WTC11 (cell line): Measurements from ENCODE around the gene TRAF3IP3. TPM values are rescaled to one million over a fixed set of nuclear protein-coding genes. Genes with fewer than 3 reads are reported as not detected.
A peak's percentile ranks its signal among the peaks of the same experiment; 100 is the strongest.

ENCODE experiments used
- ATAC-seq: fragments of 200-7000 bp; cut with Tn5 transposase; 2 replicates; pipeline ENCODE4 v1.10.0; 2021; ENCODE audit warnings: mild to moderate bottlenecking, moderate library complexity
- Bru-seq: library from RNA; stranded (reverse); fragments of 400-500 nt; gene quantifications from one replicate; lab custom pipeline; 2021; lab: Mats Ljungman, UMichigan
- CTCF ChIA-PET: fragments of 300-600 bp; sonication (Branson Sonifier 250); formaldehyde crosslinking; loops from one replicate; lab custom pipeline; 2021; ENCODE audit warnings: antibody characterized with exemption; lab: Charles Lee
- POLR2A ChIA-PET: fragments of 350-600 bp; sonication (Branson Sonifier 250); formaldehyde crosslinking; loops from one replicate; lab custom pipeline; 2021; ENCODE audit warnings: antibody characterized with exemption; lab: Charles Lee
- DNase-seq: peaks from one replicate; pipeline ENCODE4 v3.0.0; 2021; ENCODE audit warnings: low spot score
- H3K27ac Mint-ChIP-seq: 2 replicates; pipeline ENCODE4 v1.8.0; 2021; ENCODE audit warnings: mixed read lengths
- H3K27me3 Mint-ChIP-seq: 2 replicates; pipeline ENCODE4 v1.8.0; 2021; ENCODE audit warnings: low read depth, mild to moderate bottlenecking, moderate library complexity, mixed read lengths
- H3K36me3 Mint-ChIP-seq: 2 replicates; pipeline ENCODE4 v1.8.0; 2021; ENCODE audit warnings: mixed read lengths
- H3K4me1 Mint-ChIP-seq: 2 replicates; pipeline ENCODE4 v1.8.0; 2022; ENCODE audit warnings: mixed read lengths
- H3K4me3 Mint-ChIP-seq: 2 replicates; pipeline ENCODE4 v1.8.0; 2021; ENCODE audit warnings: mild to moderate bottlenecking, moderate library complexity, mixed read lengths
- H3K9me3 Mint-ChIP-seq: 2 replicates; pipeline ENCODE4 v1.8.0; 2021; ENCODE audit warnings: mixed read lengths
- E2F4 ChIP-seq: sonication (generic); formaldehyde crosslinking; IDR thresholded peaks from 2 replicates; pipeline ENCODE4 v1.8.1; 2022; ENCODE audit warnings: low read depth, mild to moderate bottlenecking, moderate library complexity, missing genetic modification reagents, borderline replicate concordance
- ERG ChIP-seq: fragments of 250-450 bp; sonication (Bioruptor Pico); IDR thresholded peaks from 2 replicates; pipeline ENCODE4 v1.8.0; 2021; ENCODE audit warnings: mild to moderate bottlenecking
- FOXK1 ChIP-seq: sonication (generic); formaldehyde crosslinking; IDR thresholded peaks from 2 replicates; pipeline ENCODE4 v1.8.0; 2022; ENCODE audit warnings: mild to moderate bottlenecking, moderate library complexity, missing genetic modification reagents
- FOXP1 ChIP-seq: sonication (generic); formaldehyde crosslinking; IDR thresholded peaks from 2 replicates; pipeline ENCODE4 v1.8.0; 2022; ENCODE audit warnings: missing genetic modification reagents, mild to moderate bottlenecking, moderate library complexity, borderline replicate concordance
- GABPB1 ChIP-seq: sonication (generic); formaldehyde crosslinking; IDR thresholded peaks from 2 replicates; pipeline ENCODE4 v1.8.1; 2023; ENCODE audit warnings: mild to moderate bottlenecking, missing genetic modification reagents
- IRF1 ChIP-seq: sonication (generic); formaldehyde crosslinking; IDR thresholded peaks from 2 replicates; pipeline ENCODE4 v1.8.0; 2023; ENCODE audit warnings: missing genetic modification reagents
- IRF2 ChIP-seq: sonication (generic); formaldehyde crosslinking; IDR thresholded peaks from 2 replicates; pipeline ENCODE4 v1.8.0; 2022; ENCODE audit warnings: low read depth, missing genetic modification reagents, borderline replicate concordance
- MXD4 ChIP-seq: fragments of 250-450 bp; sonication (Bioruptor Pico); IDR thresholded peaks from 2 replicates; pipeline ENCODE4 v1.8.0; 2021; ENCODE audit warnings: mild to moderate bottlenecking, moderate library complexity, borderline replicate concordance
- NR3C1 ChIP-seq: sonication (generic); formaldehyde crosslinking; conservative IDR thresholded peaks from 2 replicates; pipeline ENCODE4 v1.8.1; 2023; ENCODE audit warnings: low read depth, mild to moderate bottlenecking, missing genetic modification reagents
- OVOL2 ChIP-seq: fragments of 250-450 bp; sonication (Bioruptor Pico); IDR thresholded peaks from 2 replicates; pipeline ENCODE4 v1.9.0; 2021; ENCODE audit warnings: mild to moderate bottlenecking, borderline replicate concordance
- PRRX2 ChIP-seq: fragments of 250-450 bp; sonication (Bioruptor Pico); IDR thresholded peaks from 2 replicates; pipeline ENCODE4 v1.8.0; 2021; ENCODE audit warnings: mild to moderate bottlenecking
- RORB ChIP-seq: fragments of 250-450 bp; sonication (Bioruptor Pico); IDR thresholded peaks from 2 replicates; pipeline ENCODE4 v1.9.0; 2021; ENCODE audit warnings: mild to moderate bottlenecking
- SP1 ChIP-seq: sonication (generic); formaldehyde crosslinking; conservative IDR thresholded peaks from 2 replicates; pipeline ENCODE4 v1.8.1; 2022; ENCODE audit warnings: missing genetic modification reagents
- USF2 ChIP-seq: sonication (generic); formaldehyde crosslinking; IDR thresholded peaks from 2 replicates; pipeline ENCODE4 v1.8.1; 2023; ENCODE audit warnings: mild to moderate bottlenecking, missing genetic modification reagents, moderate library complexity
- ZMAT4 ChIP-seq: fragments of 250-450 bp; sonication (Bioruptor Pico); IDR thresholded peaks from 2 replicates; pipeline ENCODE4 v1.9.0; 2021; ENCODE audit warnings: mild to moderate bottlenecking
- ZNF121 ChIP-seq: sonication (generic); formaldehyde crosslinking; IDR thresholded peaks from 2 replicates; pipeline ENCODE4 v1.8.0; 2023; ENCODE audit warnings: missing genetic modification reagents
- ZNF219 ChIP-seq: sonication (generic); formaldehyde crosslinking; IDR thresholded peaks from 2 replicates; pipeline ENCODE4 v1.8.0; 2023; ENCODE audit warnings: missing genetic modification reagents, mild to moderate bottlenecking, borderline replicate concordance
- ZNF423 ChIP-seq: fragments of 250-450 bp; sonication (Bioruptor Pico); IDR thresholded peaks from 2 replicates; pipeline ENCODE4 v2.1.2; 2022; ENCODE audit warnings: mild to moderate bottlenecking, moderate library complexity
- ZNF512 ChIP-seq: sonication (generic); formaldehyde crosslinking; IDR thresholded peaks from 2 replicates; pipeline ENCODE4 v1.8.1; 2022; ENCODE audit warnings: missing genetic modification reagents, borderline replicate concordance
- long read RNA-seq, 3 experiments: library from RNA in 1 of 3; library from capped mRNA in 1 of 3; library from polyadenylated mRNA in 1 of 3; unstranded in 2 of 3; stranded (forward) in 1 of 3; transcript quantifications; one replicate each; pipeline ENCODE4 v2.0.0, GENCODE V29; 2021
- total RNA-seq: library from RNA; stranded (reverse); gene quantifications from 3 replicates; pipeline ENCODE4 v1.2.3, GENCODE V29; 2021
- TF ChIP-seq, protein P1 (sequence below): sonication (generic); formaldehyde crosslinking; IDR thresholded peaks from 2 replicates; pipeline ENCODE4 v1.8.1; 2023; ENCODE audit warnings: mild to moderate bottlenecking, missing genetic modification reagents, moderate library complexity
- TF ChIP-seq, protein P2 (sequence below): fragments of 250-450 bp; sonication (Bioruptor Pico); IDR thresholded peaks from 2 replicates; pipeline ENCODE4 v2.1.2; 2022; ENCODE audit warnings: mild to moderate bottlenecking, moderate library complexity
- TF ChIP-seq, protein P3 (sequence below): sonication (generic); formaldehyde crosslinking; IDR thresholded peaks from 2 replicates; pipeline ENCODE4 v1.8.1; 2022; ENCODE audit warnings: low read depth, missing genetic modification reagents, borderline replicate concordance

Gene TRAF3IP3
- 0.55 to 0.74 TPM (median 0.71 TPM) in 3 replicates for total RNA-seq
- not detected for Bru-seq, nascent RNA
- long read RNA-seq, experiment 1, result 0 reads
- long read RNA-seq, experiment 2, result 0 reads
- long read RNA-seq, experiment 3, result 0 reads

DNA sequence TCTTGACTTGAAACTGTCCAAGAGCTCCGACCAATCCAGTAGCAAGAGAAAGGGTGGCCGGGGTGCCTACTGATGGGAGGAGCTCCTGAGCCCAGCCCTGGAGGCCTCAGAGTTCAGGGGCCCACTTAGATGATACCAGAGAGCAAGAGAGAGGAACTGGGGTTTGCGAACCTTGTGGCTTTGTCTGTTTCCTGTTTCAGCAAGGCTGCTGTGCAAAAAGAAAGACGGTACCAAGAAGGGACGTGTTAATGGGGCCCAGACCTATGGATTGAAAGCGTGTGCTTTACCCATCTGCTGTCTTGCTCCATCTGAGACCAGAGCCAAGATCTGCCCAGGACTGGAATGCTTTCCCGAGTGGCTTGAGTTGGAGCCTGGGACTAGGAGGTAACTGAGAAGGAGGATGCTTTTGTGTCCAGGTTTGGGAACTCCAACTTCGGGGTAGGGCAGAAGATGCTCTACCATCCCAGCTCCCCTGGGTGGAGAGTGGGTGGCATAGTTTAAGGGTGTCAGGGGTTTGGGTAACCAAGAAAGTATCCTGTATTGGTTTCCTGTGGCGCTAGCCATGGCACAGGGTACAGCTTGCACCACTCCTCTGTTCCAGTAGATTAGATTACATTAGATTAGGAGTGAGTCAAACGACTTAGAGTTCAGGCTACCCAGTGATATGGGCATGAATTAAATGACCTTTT, at the start of gene TRAF3IP3:
TSS of gene TRAF3IP3 (plus strand) at position 128 of the 689 bp plus-strand sequence. CDS start 3,987 bp downstream, outside the sequence.
- no peak within 1 kb of the TSS for H3K4me3 Mint-ChIP-seq
- H3K36me3 Mint-ChIP-seq, result no peaks in the 10 kb centered on the region
- CTCF ChIA-PET, result interaction anchor here (1.4 kb wide), 1 partner anchor 8 kb away, joined by 3 read pairs; no protein-coding TSS in a partner anchor
- peaks cover 4% of the 10 kb centered on the region; the same call in 1 of the 2 replicates for H3K27me3 Mint-ChIP-seq
- H3K9me3 Mint-ChIP-seq, result no peaks in the 10 kb centered on the region
- POLR2A ChIA-PET, result interaction anchor here (1.0 kb wide), 1 partner anchor 120 kb away, joined by 6 read pairs; no protein-coding TSS in a partner anchor
- ATAC-seq (0 out of 2 replicates have a peak, but pooled peaks have one; percentile 28), DNase-seq (no peak)
- no peaks in the 10 kb centered on the region for H3K4me1 Mint-ChIP-seq
- no peak within 1 kb of the TSS for H3K27ac Mint-ChIP-seq
- TF ChIP-seq ZNF512 (CRISPR knock-in tag), result no peak
- TF ChIP-seq GABPB1, result no peak
- no peak for TF ChIP-seq ZNF423 (CRISPR knock-in tag)
- no peak for TF ChIP-seq ZNF121 (CRISPR knock-in tag)
- TF ChIP-seq, protein P1, sequence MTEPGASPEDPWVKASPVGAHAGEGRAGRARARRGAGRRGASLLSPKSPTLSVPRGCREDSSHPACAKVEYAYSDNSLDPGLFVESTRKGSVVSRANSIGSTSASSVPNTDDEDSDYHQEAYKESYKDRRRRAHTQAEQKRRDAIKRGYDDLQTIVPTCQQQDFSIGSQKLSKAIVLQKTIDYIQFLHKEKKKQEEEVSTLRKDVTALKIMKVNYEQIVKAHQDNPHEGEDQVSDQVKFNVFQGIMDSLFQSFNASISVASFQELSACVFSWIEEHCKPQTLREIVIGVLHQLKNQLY (CRISPR knock-in tag), result no peak
- TF ChIP-seq ZMAT4 (CRISPR knock-in tag), result no peak
- TF ChIP-seq SP1 (CRISPR knock-in tag), result no peak
- TF ChIP-seq OVOL2 (CRISPR knock-in tag), result no peak
- no peak for TF ChIP-seq USF2 (CRISPR knock-in tag)
- no peak for TF ChIP-seq E2F4 (CRISPR knock-in tag)
- TF ChIP-seq FOXP1 (CRISPR knock-in tag), result no peak
- TF ChIP-seq ZNF219, result no peak
- no peak for TF ChIP-seq IRF1 (CRISPR knock-in tag)
- TF ChIP-seq FOXK1, result no peak
- no peak for TF ChIP-seq ERG (CRISPR knock-in tag)
- TF ChIP-seq PRRX2 (CRISPR knock-in tag), result no peak
- TF ChIP-seq NR3C1 (CRISPR knock-in tag), result no peak

DNA sequence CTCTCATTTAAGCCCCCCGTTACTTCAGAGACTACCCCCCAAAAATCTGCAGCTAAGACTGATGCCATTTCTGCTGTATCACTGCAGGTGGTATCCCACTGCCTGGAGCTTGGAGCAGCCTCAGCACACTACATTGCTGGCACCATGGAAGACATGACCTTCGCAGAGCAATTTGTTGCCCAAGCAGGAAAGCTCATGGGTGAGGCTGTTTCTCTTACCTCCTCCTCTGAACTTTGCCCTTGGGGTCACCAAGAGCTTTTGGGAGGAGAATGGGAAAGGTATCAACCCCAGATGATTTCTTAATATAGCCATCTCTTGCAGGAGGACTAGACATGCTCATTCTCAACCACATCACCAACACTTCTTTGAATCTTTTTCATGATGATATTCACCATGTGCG, 49.2 kb upstream of the TRAF3IP3 start:
- Mint-ChIP-seq H3K36me3 (no peaks in the 10 kb centered on the region), H3K4me1 (peaks cover 14% of the 10 kb centered on the region), H3K4me3 (no peak overlapping the region), H3K9me3 (no peaks in the 10 kb centered on the region), H3K27ac (no peak overlapping the region), H3K27me3 (no peaks in the 10 kb centered on the region)
- DNase-seq, result no peak
- ChIA-PET CTCF (interaction anchor here (1.0 to 1.9 kb wide), 2 partner anchors 41 to 130 kb away, joined by 3 to 8 read pairs; no protein-coding TSS in a partner anchor), POLR2A (no interaction called here)
- ATAC-seq, result no peak
- TF ChIP-seq, protein P2, sequence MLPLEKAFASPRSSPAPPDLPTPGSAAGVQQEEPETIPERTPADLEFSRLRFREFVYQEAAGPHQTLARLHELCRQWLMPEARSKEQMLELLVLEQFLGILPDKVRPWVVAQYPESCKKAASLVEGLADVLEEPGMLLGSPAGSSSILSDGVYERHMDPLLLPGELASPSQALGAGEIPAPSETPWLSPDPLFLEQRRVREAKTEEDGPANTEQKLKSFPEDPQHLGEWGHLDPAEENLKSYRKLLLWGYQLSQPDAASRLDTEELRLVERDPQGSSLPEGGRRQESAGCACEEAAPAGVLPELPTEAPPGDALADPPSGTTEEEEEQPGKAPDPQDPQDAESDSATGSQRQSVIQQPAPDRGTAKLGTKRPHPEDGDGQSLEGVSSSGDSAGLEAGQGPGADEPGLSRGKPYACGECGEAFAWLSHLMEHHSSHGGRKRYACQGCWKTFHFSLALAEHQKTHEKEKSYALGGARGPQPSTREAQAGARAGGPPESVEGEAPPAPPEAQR (CRISPR knock-in tag), result no peak
- TF ChIP-seq, protein P3, sequence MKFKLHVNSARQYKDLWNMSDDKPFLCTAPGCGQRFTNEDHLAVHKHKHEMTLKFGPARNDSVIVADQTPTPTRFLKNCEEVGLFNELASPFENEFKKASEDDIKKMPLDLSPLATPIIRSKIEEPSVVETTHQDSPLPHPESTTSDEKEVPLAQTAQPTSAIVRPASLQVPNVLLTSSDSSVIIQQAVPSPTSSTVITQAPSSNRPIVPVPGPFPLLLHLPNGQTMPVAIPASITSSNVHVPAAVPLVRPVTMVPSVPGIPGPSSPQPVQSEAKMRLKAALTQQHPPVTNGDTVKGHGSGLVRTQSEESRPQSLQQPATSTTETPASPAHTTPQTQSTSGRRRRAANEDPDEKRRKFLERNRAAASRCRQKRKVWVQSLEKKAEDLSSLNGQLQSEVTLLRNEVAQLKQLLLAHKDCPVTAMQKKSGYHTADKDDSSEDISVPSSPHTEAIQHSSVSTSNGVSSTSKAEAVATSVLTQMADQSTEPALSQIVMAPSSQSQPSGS (CRISPR knock-in tag), result no peak
- TF ChIP-seq MXD4 (CRISPR knock-in tag) (no peak), ZMAT4 (CRISPR knock-in tag) (no peak), RORB (no peak), ZNF219 (no peak), IRF2 (CRISPR knock-in tag) (no peak)
